GM12878 (cell line): ENCODE measurements around the gene NACA.

Source experiments
- DPF2 ChIP-seq: fragments of 450-650 bp; IDR thresholded peaks from 2 replicates; pipeline ENCODE4 v1.6.1; 2017; ENCODE audit warnings: mild to moderate bottlenecking
- EP300 ChIP-seq, 2 experiments: fragments of 150-350 bp in 1 of 2; IDR thresholded peaks; 2 replicates each; pipeline ENCODE4 v1.6.1; 2011 to 2012; ENCODE audit warnings: low read depth in 2 of 2, low read length in 2 of 2, borderline replicate concordance in 1 of 2, improper control_type of control experiment in 1 of 2, inconsistent platforms in 1 of 2; ENCODE audit not compliant: control insufficient read depth in 1 of 2
- RCOR1 ChIP-seq: conservative IDR thresholded peaks from 2 replicates; pipeline ENCODE4 v1.6.1; 2012; ENCODE audit warnings: low read depth, low read length, improper control_type of control experiment
- SMC3 ChIP-seq: IDR thresholded peaks from 2 replicates; pipeline ENCODE4 v1.6.1; 2011; ENCODE audit warnings: low read length, improper control_type of control experiment, borderline replicate concordance
- ZSCAN29 ChIP-seq: fragments of 450-650 bp; IDR thresholded peaks from 2 replicates; pipeline ENCODE4 v1.6.1; 2017; ENCODE audit warnings: mild to moderate bottlenecking, moderate library complexity

DNA sequence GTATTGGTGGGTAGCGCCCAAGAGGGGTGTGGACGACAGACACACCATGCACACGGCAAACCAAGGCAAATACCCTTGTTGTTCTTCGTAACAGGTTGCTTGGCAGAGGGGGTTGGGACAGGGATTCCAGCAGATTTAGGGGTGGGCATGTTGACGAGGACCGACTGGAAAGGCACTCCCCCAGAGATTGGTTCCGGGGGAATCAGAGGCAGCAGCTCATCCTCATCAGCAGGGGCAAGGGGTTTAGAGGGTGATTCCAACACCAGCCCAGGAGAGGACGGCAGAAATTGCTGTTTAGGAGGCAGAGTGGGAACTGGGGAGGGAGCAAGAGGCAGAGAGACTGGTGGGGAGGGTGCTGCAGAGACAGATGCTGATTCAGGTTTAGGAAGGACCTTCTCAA lies 9.3 kb downstream of the NACA start:
- no peak for TF ChIP-seq RCOR1
- no peak for TF ChIP-seq SMC3
- no peak for TF ChIP-seq ZSCAN29
- no peak for TF ChIP-seq EP300 (IDR thresholded peaks at IDR 0.05; ENCODE audit: borderline replicate concordance in 1 of 2, control insufficient read depth in 1 of 2, low read depth in 2 of 2, low read length in 2 of 2)
- TF ChIP-seq DPF2 = no peak
